NT2/D1 (cell line): ENCODE results near the gene RTP2.

Experiments used
- SUZ12 ChIP-seq: IDR thresholded peaks from 2 replicates; pipeline ENCODE4 v1.6.1; 2011; ENCODE audit not compliant: insufficient read length, insufficient read depth; ENCODE audit errors: extremely low read depth
- YY1 ChIP-seq: IDR thresholded peaks from 2 replicates; pipeline ENCODE4 v1.6.1; 2011; ENCODE audit not compliant: insufficient read length, insufficient read depth
- ZNF274 ChIP-seq: IDR thresholded peaks from 2 replicates; pipeline ENCODE4 v1.6.1; 2011; ENCODE audit warnings: mild to moderate bottlenecking, low read depth, low read length

DNA sequence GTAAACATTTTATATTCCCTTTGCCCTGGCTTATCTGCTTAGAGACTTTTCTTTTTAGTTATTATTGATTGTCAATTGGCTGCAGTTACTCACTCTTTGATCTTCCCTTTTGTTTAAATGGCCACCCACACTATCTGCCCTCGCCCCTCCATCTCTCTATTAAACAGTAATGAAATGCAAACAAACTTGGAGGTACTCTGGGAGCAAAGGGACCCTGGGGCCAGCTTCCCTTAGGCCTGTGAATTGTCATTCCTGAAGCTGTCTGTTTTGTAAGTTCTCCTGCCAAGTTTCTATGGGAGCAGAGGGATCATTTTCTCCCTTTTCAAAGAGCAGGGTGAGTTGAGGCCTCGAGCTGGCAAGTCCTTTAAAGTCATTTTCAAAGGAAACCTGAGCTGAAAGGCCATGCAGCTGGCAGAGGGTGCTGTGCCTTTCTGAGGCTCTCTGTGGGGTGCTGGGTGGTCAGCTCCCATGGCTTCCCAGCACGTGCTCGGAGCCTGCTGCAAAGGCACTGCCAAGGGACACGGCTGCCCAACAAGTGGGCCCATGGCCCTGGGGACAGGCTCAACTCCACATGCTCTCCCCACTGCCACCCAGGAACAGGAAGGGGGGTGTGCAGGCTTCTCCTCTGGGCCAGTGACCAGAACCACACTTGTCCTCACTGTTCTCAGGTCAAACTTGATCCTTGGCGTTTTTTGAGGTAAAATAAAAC is 17.4 kb upstream of the RTP2 start:
- TF ChIP-seq SUZ12: no peak
- no peak for TF ChIP-seq YY1
- TF ChIP-seq ZNF274: no peak
